Upper lobe of left lung (tissue), 4 donors: ENCODE results near the gene DR1.

ENCODE experiments used
- EP300 ChIP-seq, 4 donors: sonication (generic); formaldehyde crosslinking; IDR thresholded peaks; one replicate each; pipeline ENCODE4 v1.5.1; 2017; ENCODE audit warnings: antibody characterized with exemption in 4 of 4, control low read depth in 2 of 4
- POLR2A ChIP-seq, 4 donors: fragments of 450-650 bp; IDR thresholded peaks; one replicate each; pipeline ENCODE4 v1.5.1; 2016 to 2017; ENCODE audit warnings: antibody characterized with exemption in 4 of 4, mild to moderate bottlenecking in 2 of 4

- TF ChIP-seq POLR2A (IDR thresholded peaks at IDR 0.05), result no peak
- TF ChIP-seq EP300 (IDR thresholded peaks at IDR 0.05), result no peak
Observed at GRCh38 chr1:93331412-93331811, 14.3 kb upstream of the DR1 start.
